NCI-H1694 (cell line): ENCODE measurements around the gene DCAF5.
"Not testable (repeated sequence)": the region's sequence is repeated elsewhere in the genome, so short reads cannot be mapped to it uniquely, and the experiment has no call there.

Source experiments
- DNase-seq: peaks from one replicate; lab custom pipeline; 2025; lab: John Stamatoyannopoulos, UW

The DCAF5 gene

GRCh38 chr14:69042299-69042698 is 110.6 kb downstream of the DCAF5 start:
- no peak for DNase-seq

GRCh38 chr14:69041783-69042182 is 111.1 kb downstream of the DCAF5 start:
- DNase-seq = no peak

- no peak for DNase-seq
Observed at GRCh38 chr14:69040353-69040752, 112.6 kb downstream of the DCAF5 start.

- DNase-seq = no peak
Observed at GRCh38 chr14:69039288-69039628, 113.7 kb downstream of the DCAF5 start.

GRCh38 chr14:69038455-69039287 is 114.2 kb downstream of the DCAF5 start:
- DNase-seq = no peak

- DNase-seq = no peak
Observed at GRCh38 chr14:69037790-69038454, 115.0 kb downstream of the DCAF5 start.

GRCh38 chr14:69036757-69037506 is 116.0 kb downstream of the DCAF5 start:
- no peak for DNase-seq

- DNase-seq = no peak
Observed at GRCh38 chr14:69034612-69035262, 118.2 kb downstream of the DCAF5 start.

GRCh38 chr14:69027242-69027913 is 125.5 kb downstream of the DCAF5 start:
- no peak for DNase-seq

GRCh38 chr14:69023035-69023434 is 129.9 kb downstream of the DCAF5 start:
- no peak for DNase-seq

GRCh38 chr14:69022093-69022492 is 130.8 kb downstream of the DCAF5 start:
- DNase-seq = not testable (repeated sequence)

GRCh38 chr14:69017706-69018105 is 135.2 kb downstream of the DCAF5 start:
- no peak for DNase-seq

- no peak for DNase-seq
Observed at GRCh38 chr14:69014829-69015259, 138.1 kb downstream of the DCAF5 start.

GRCh38 chr14:69013943-69014782 is 138.8 kb downstream of the DCAF5 start:
- DNase-seq = no peak

- no peak for DNase-seq
Observed at GRCh38 chr14:69012256-69012953, 140.5 kb downstream of the DCAF5 start.

GRCh38 chr14:69010648-69011047 is 142.3 kb downstream of the DCAF5 start:
- no peak for DNase-seq

- no peak for DNase-seq
Observed at GRCh38 chr14:69008421-69008884, 144.5 kb downstream of the DCAF5 start.

GRCh38 chr14:69006346-69006745 is 146.6 kb downstream of the DCAF5 start:
- no peak for DNase-seq

- DNase-seq = no peak
Observed at GRCh38 chr14:69005432-69006148, 147.3 kb downstream of the DCAF5 start.
